K562 (cell line): Measurements from ENCODE around the gene KCP. TPM values are rescaled to one million over a fixed set of nuclear protein-coding genes. Genes with fewer than 3 reads are reported as not detected.
A peak's percentile ranks its signal among the peaks of the same experiment; 100 is the strongest.
"Not testable (repeated sequence)": the region's sequence is repeated elsewhere in the genome, so short reads cannot be mapped to it uniquely, and the experiment has no call there.

Source experiments
- ATAC-seq: fragments of 200-7000 bp; cut with Tn5 transposase; 3 replicates; pipeline ENCODE4 v1.9.1; 2020; ENCODE audit warnings: moderate library complexity
- BruUV-seq: library from RNA; stranded (reverse); fragments of 400-500 nt; replicated peaks from 2 replicates; lab custom pipeline; 2021; lab: Mats Ljungman, UMichigan
- CTCF ChIA-PET: fragments of 300-600 bp; formaldehyde crosslinking; extraction: SDS; loops from one replicate; lab custom pipeline; 2021; ENCODE audit warnings: low intra/inter-chr PET ratio; lab: Yijun Ruan, JAX
- POLR2A ChIA-PET: fragments of 300-600, 350-650 bp; sonication (Branson Sonifier 250); formaldehyde crosslinking; extraction: SDS; loops from one replicate; lab custom pipeline; 2021; ENCODE audit warnings: antibody characterized with exemption, inconsistent platforms; lab: Yijun Ruan, JAX
- DNase-seq, 4 experiments: peaks; one replicate each; pipeline versions ENCODE4 v3.0.0 to v3.0.0-alpha.2; 2011 to 2018; ENCODE audit warnings: low spot score in 3 of 4, mixed read lengths in 3 of 4; ENCODE audit errors: extremely low read depth in 1 of 4
- FAIRE-seq: peaks from 2 replicates; lab custom pipeline; 2011; peaks lifted over from hg19 to GRCh38; lab: Jason Lieb, UNC
- H2AFZ ChIP-seq: 2 replicates; pipeline ENCODE4 v1.6.0; 2011; ENCODE audit warnings: low read depth, low read length, control low read depth, inconsistent platforms
- H3K27ac ChIP-seq: fragments of 200-600 bp; 3 replicates; pipeline ENCODE4 v1.8.0; 2011; ENCODE audit warnings: low read depth, mild to moderate bottlenecking, control low read depth, inconsistent platforms, low read length, moderate library complexity, mixed read lengths; ENCODE audit errors: extremely low read depth
- H3K27me3 ChIP-seq, 2 experiments: fragments of 300-600 bp in 1 of 2; 2 replicates in 1 of 2; 3 replicates in 1 of 2; pipeline versions ENCODE4 v1.6.0 to v1.8.0; 2011; ENCODE audit warnings: inconsistent platforms in 2 of 2, low read length in 2 of 2, mild to moderate bottlenecking in 1 of 2, mixed read lengths in 1 of 2, moderate library complexity in 1 of 2; ENCODE audit not compliant: control insufficient read depth in 2 of 2, insufficient read depth in 2 of 2
- H3K36me3 ChIP-seq: fragments of 300-600 bp; 3 replicates; pipeline ENCODE4 v1.8.0; 2011; ENCODE audit warnings: mild to moderate bottlenecking, low read length, inconsistent platforms; ENCODE audit not compliant: control insufficient read depth, insufficient read depth
- H3K4me1 ChIP-seq, 2 experiments: fragments of 200-600 bp in 1 of 2; replicated peaks in 1 of 2; 2 replicates in 1 of 2; 3 replicates in 1 of 2; pipeline versions ENCODE4 v1.5.1 to v1.8.0; 2011; ENCODE audit warnings: inconsistent platforms in 2 of 2, low read length in 2 of 2, mild to moderate bottlenecking in 1 of 2, mixed read lengths in 1 of 2, moderate library complexity in 1 of 2; ENCODE audit not compliant: control insufficient read depth in 2 of 2, insufficient read depth in 2 of 2
- H3K4me2 ChIP-seq: 2 replicates; pipeline ENCODE4 v1.6.1; 2011; ENCODE audit warnings: low read length, control low read depth, inconsistent platforms, mixed read lengths; ENCODE audit not compliant: insufficient read depth
- H3K4me3 ChIP-seq: fragments of 200-600 bp; sonication (generic), shearing (Covaris generic); 2 replicates; pipeline ENCODE4 v1.5.1; 2016; ENCODE audit warnings: control low read depth, inconsistent platforms
- H3K79me2 ChIP-seq: fragments of 200-600 bp; 3 replicates; pipeline ENCODE4 v1.8.0; 2011; ENCODE audit warnings: low read length, inconsistent platforms; ENCODE audit not compliant: control insufficient read depth, insufficient read depth
- H3K9ac ChIP-seq, 2 experiments: 2 replicates each; pipeline versions ENCODE4 v1.6.0 to v1.6.1; 2011; ENCODE audit warnings: low read depth in 2 of 2, low read length in 2 of 2, control low read depth in 1 of 2, inconsistent platforms in 1 of 2, mild to moderate bottlenecking in 1 of 2, mixed read lengths in 1 of 2; ENCODE audit not compliant: insufficient read depth in 1 of 2
- H3K9me1 ChIP-seq: one replicate; pipeline ENCODE4 v1.6.0; 2011; ENCODE audit warnings: inconsistent platforms, mild to moderate bottlenecking, low read length, moderate library complexity; ENCODE audit not compliant: control insufficient read depth, insufficient read depth
- H3K9me3 ChIP-seq: replicated peaks from 2 replicates; pipeline ENCODE4 v1.5.1; 2011; ENCODE audit warnings: low read depth, low read length, inconsistent platforms; ENCODE audit not compliant: control insufficient read depth, insufficient read depth
- H4K20me1 ChIP-seq: replicated peaks from 2 replicates; pipeline ENCODE4 v1.6.1; 2011; ENCODE audit warnings: low read length, inconsistent platforms, mixed read lengths; ENCODE audit not compliant: control insufficient read depth, insufficient read depth
- WGBS: fragments of 100-300 bp; shearing (Covaris generic); methylation state at CpG from one replicate; pipeline ENCODE4 v1.1.6; 2016; ENCODE audit warnings: low coverage, mixed read lengths; ENCODE audit not compliant: insufficient coverage; ENCODE audit errors: missing lambda C conversion rate; 5-methylcytosine and 5-hydroxymethylcytosine counted together
- in situ Hi-C: fragments of 300-500 bp; cut with MboI; formaldehyde crosslinking; loops from 4 replicates; pipeline ENCODE4 v1.15.0; 2018; ENCODE audit warnings: inconsistent platforms, mixed read lengths
- intact Hi-C: fragments of 100-400 bp; cut with micrococcal nuclease; formaldehyde crosslinking; loops from 2 replicates; pipeline ENCODE4 v1.14.2; 2022
- polyA plus RNA-seq, 8 experiments: library from polyadenylated mRNA; depleted of rRNA in 4 of 8; stranded (reverse) in 5 of 8; unstranded in 3 of 8; fragments of >200 nt; fragmentation: Nextera tagmentation in 2 of 8; fragmentation: Illumina TruSeq in 1 of 8; extraction: Ambion mirVana in 2 of 8; extraction: Trizol in 1 of 8; gene quantifications; 2 replicates each; pipeline versions ENCODE4 v1.2.1 to v1.2.3, GENCODE V29; 2011 to 2014; ENCODE audit warnings: inconsistent platforms in 1 of 8, missing spikeins in 1 of 8
- total RNA-seq, 7 experiments: library from RNA; depleted of rRNA in 6 of 7; stranded (reverse); fragments of >200 nt in 6 of 7; fragmentation: Illumina TruSeq in 2 of 7; extraction: Trizol in 2 of 7; gene quantifications; 2 replicates each; pipeline versions ENCODE4 v1.2.1 to v1.2.3, GENCODE V29; 2011 to 2021; ENCODE audit warnings: low replicate concordance in 1 of 7
- TF ChIP-seq, protein P1 (sequence below): sonication (generic); formaldehyde crosslinking; IDR thresholded peaks from 2 replicates; pipeline ENCODE4 v1.5.0; 2020; ENCODE audit warnings: missing genetic modification reagents

Gene KCP
- total and polyA plus RNA-seq, 9 of the 15 experiments (the other 6 are each of a cell fraction or from before 2014, with no cell fraction given) = 0.06 to 0.17 (median 0.12) TPM; not detected in 3

DNA sequence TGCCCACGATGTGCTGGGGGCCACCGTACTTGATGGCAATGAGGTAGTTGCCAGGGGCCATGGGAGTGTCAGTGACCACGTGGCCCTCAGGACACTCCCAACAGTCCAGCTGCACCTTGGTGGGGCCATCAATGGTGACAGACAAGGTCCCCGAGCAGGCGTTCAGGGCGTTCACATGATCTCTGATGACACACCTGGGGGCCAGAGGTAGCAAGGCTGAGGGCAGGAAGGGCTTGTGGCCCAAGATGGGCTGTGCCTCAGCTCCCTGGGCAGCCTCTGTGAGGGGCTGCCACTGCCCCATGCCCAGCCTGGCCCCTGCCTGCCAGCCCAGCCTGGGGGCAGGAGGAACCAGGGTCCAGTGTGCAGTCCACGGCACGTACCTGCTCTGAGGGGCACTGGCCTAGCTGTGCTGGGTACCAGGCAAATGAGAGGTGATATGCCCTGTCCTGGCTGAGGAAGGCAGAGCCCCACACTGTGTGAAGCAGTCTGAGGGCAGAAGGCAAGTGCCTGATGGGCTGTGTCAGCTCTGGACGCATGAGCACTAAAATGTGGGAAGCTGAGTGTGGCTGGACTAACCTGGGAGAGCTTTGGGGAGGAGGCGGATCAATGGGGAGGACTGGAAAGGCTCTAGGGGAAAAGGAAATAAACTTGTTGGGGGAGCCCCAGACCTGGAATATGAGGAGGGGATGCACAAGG lies 3.5 kb upstream of the KCP start (continued):
- TF ChIP-seq, protein P1, sequence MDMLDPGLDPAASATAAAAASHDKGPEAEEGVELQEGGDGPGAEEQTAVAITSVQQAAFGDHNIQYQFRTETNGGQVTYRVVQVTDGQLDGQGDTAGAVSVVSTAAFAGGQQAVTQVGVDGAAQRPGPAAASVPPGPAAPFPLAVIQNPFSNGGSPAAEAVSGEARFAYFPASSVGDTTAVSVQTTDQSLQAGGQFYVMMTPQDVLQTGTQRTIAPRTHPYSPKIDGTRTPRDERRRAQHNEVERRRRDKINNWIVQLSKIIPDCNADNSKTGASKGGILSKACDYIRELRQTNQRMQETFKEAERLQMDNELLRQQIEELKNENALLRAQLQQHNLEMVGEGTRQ (CRISPR knock-in tag) = 0 out of 2 replicates have a peak, but pooled peaks have one; percentile 28

DNA sequence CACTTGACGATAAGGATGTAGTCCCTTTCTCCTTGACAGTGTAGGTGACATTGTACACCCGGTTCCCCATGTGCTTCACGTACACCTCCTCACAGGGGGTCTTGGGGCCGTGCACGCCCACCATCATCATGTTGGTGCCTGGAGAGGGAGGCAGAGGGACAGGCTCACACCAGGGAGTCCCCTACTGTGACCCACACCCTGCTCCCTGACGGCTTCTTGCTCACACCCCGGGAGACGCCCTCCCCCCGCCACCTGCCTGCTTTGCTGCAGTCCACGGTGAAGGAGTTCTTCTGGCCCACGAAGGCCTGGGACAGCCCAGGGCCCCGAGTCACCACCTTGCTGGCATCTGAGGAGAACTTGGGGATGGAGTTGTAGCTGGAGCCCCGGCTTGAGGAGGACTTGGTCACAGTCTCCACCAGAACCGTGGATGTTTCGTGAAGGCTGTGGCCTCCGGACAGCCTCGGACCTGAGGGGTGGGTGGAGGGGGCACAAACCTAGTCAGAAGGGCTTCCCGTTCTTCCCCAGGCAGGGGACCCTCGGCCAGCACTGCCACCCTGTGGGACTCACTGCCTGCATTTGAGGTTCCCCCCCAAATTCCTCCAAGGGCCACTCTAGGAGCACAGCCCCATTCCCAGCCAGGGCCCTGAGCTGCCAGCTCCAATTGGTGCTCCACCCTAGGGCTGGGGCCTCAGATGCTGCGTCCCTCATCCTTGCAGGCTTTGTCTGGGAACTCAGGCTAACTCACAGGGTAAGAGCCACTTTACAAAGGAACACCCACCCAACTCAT lies 2.4 kb upstream of the KCP start:
- intact Hi-C loops, H3K9me3 ChIP-seq, BruUV-seq, H2AFZ ChIP-seq, H3K4me2 ChIP-seq, CTCF ChIA-PET, H3K36me3 ChIP-seq, H3K79me2 ChIP-seq, H3K9me1 ChIP-seq, H3K9ac ChIP-seq, DNase-seq, H3K27ac ChIP-seq, H3K4me3 ChIP-seq: not testable (repeated sequence)
- peaks cover 0 to 35% of the 10 kb centered on the region in 2 experiments; a peak in 2 of 5 replicates for H3K4me1 ChIP-seq
- H3K27me3 ChIP-seq = peaks cover 57 to 81% of the 10 kb centered on the region in 2 experiments
- 4% methylated on average over 7 of the region's 20 CpGs for WGBS
- in situ Hi-C loops = loop anchor here (5.0 kb wide), 1 partner anchor 56 kb away; no protein-coding TSS in a partner anchor
- ATAC-seq (peak; percentile 20), FAIRE-seq (peak; percentile 78)
- POLR2A ChIA-PET = interaction anchor here (1.7 kb wide), 1 partner anchor 10 kb away, joined by 5 read pairs; no protein-coding TSS in a partner anchor
- peaks cover 11% of the 10 kb centered on the region; the same call in 1 of the 2 replicates for H4K20me1 ChIP-seq
